Germinal center (tissue), 1 donor: ENCODE results near the gene SSBP2.

Experiments used
- DNase-seq: peaks from one replicate; pipeline ENCODE4 v3.0.0; 2012; ENCODE audit warnings: mixed read lengths, low spot score

Gene SSBP2

DNA sequence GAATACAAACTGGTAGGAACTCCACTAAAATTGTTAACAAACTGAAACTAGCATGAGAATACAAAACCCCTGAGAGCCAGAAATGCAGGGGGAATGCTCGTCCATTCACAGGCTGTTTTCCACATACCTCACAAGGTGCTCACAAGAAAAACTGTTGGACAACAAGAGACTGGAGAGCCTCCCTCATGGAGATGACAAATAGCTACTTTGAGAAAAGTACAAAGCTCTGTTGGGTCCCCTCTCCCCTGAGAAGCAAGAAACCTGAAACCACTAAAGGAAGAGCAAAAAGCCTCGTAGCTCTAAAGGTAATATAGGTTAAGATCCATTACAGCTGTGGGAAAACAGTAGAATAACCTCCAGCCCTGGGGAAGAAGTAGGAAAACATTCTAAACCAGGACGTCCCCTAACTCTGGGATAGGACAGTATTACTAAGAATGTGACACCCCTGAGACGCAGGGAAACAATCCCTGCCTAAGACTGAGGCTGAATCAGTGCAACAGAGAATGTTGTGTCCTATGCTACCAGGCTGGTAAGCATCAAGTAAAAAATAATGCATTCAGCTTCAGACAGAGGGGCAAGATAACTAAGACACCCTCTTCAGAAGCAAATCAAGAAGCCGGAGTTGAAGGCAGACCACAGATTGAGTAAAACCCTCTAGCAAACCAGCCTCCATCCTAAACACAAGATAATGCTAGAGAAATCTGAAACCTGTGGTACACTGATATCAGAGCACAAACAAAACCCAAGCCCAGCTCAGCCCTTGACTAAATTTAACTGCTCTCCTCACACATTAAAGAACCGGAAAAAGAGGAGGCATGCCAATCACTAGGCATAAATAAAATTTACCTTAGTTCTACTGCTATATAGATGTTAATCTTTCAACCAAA, 160.2 kb downstream of the SSBP2 start:
- DNase-seq, result no peak

DNA sequence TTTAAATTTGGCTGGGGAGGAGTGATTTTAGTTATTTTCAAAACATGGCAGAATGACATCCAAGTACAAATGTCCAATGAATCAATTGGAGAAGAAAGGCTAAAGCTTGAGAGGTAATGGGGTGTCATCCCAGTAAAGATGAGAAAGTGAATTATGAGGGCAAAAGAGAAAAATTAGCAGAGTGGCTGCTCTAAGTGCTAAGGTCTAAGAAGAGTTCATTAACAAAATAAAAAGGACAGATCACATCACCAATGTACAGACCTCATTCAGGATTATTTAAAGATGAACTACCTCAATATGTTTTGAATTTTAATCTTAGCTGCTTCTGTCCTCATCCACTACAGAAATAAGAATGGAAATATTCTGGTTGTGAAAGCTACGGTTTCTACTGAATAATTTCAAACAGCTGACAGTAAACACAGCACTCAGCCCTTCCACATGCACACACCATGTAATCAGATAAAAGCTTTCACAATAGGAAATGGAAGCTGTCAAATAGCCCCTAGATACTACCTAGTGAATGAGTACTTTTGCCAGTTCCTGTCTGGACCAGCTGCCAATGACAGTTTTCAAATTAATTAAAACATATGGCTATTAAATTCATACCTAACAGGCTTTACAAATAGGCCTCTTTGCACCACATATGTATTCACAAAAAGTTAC, 171.5 kb downstream of the SSBP2 start:
- DNase-seq, result no peak

DNA sequence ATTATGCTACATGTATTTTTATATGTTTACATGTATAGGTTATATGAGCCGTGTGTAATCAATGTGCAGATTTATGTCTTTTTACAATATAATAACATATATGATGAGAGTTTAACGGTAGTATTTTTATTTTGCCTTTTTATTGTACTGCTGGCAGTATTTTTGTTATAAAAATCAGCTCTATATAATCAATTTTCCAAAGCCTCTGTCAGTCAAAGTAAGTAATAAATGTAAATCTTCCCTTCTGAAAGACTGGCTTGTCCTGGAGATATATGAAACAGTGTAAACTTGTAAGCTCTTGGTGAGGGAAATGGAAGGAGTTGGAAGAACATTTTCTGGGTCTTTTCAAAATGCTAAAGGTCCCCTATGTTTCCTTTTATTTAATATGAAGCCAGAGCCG, 173.8 kb downstream of the SSBP2 start:
- no peak for DNase-seq

DNA sequence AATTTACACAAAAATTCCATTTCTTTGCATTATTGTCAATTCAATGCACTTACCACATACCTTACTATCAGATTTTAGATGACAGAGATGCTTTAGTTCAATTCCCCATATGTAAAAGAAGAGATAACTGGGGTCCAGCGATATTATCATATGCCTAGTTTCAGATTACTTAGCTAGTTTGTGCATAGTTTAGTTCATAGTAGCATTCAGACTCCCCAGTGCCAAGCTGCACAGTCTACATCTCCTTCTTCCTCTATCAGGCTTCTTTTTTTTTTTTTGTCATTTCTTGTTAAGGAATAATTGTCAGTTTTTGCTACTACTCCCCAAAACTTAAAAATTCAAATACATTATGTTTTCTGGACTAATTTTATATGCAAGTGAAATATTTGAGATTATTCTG, 175.0 kb downstream of the SSBP2 start:
- DNase-seq, result no peak

DNA sequence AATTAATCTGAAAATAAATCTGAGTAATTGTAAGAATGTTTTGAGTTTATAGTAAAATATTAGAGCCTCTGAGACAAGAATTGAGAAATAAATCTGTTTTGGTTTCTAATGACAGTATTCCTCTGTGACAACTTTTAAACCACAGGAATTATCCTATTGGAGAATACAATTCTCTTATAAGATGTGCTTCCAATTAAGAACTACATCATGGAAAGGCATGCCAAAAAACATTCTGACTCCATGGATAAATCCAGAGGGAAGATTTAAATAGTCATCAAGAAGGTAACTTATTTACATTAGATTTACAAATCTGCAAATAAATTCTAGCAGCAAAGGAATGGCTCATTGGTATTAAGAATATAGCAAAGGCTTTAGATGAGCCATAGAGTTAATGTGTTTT, 178.7 kb downstream of the SSBP2 start:
- DNase-seq, result no peak

DNA sequence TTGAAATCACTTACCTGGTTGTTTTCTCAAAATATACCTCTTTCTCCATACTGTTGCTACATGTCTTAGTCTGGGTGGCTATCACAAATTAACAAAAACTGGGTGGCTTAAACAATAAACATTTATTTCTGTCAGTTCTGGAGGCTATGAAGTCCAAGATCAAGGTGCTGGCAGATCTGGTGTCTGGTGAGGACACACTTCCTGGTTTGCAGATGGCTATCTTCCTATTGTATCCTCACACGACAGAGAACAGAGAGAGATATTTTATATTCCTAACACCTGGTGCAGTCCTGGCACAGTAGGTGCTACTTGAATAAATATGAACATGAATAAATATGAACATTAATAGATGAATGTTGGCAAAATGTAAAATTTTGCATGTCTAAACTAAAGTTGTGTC, 192.7 kb downstream of the SSBP2 start:
- no peak for DNase-seq

DNA sequence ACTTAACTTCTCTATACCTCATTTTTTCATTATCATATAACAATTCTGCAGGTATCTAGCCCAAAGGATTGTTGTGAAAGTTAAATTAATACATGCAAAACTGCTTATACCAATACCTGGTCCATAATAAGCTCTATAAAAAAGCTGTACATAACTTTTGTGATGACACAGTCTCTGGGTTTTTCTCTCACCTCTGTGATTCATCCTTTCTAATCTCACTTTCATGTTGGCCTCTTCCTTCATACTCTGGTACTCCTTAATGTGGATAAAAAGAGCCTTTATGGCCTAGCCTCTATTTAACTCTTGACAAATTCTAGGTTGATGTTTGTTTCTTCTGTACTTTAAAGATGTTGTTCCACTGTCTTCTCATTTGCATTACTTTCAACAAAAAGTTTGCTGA, 194.1 kb downstream of the SSBP2 start:
- no peak for DNase-seq

DNA sequence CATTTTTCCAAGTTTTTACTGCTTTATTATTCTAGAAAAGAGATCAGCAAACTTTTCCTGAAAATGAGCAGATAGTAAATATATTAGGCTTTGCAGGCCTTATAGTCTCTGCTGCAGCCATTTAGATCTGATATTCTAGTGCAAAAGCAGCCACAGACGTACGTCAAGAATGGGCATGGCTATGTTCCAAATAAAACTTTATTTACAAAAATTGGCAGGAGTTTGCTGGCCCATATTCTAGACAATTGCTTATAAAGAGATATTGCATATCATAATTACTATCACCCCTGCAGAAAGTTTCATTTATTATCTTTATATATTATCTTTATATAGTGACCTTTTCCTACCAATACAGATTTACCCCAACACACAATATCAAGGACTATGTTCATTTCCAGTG, 195.0 kb downstream of the SSBP2 start:
- no peak for DNase-seq

DNA sequence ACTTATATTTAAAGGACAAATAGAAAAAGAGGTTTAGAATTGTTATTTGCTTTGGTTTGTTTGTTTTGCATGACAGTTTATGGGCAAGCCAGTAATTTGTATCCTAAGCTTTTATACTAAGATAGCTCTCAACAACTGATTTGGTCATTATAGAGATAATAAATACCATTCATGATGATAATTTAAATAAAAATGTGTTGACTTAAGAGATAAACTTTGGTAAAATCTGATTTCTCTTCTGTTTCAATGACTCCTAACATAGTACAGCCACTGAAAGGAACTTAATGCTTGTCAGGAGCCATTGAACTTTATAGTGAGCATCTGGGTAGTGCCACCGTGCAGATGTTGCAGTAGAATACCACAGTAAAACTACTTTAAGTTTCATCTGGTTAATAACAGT, 196.2 kb downstream of the SSBP2 start:
- no peak for DNase-seq

DNA sequence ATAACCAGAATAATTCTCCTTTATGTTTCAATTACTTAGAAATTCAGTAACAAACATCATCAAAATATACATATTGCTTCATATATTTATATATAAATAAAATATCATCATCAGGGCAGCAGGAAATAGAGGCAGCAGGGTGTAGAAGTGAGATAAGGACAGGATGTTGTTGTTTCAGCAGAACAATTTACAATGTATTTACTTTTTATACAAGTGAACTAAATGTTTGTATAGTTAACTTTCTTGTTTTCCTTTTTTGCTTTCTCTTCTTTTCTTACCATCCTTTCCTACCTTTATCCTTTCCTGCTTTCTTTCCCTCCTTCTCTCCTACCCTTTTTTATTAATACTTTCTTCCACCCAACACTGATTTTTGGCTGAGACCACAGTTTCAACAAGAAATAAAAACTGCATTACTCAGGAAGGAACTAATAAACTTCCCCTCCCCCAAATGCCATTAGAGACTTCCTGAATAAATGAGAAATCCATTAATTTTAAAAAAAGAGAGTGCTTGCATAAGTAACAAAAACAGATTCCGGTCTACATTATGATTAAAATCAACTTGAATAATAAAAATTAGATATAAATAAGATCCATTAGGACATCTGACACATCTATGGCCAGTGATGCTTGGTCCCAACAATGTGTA, 197.2 kb downstream of the SSBP2 start:
- DNase-seq, result no peak

DNA sequence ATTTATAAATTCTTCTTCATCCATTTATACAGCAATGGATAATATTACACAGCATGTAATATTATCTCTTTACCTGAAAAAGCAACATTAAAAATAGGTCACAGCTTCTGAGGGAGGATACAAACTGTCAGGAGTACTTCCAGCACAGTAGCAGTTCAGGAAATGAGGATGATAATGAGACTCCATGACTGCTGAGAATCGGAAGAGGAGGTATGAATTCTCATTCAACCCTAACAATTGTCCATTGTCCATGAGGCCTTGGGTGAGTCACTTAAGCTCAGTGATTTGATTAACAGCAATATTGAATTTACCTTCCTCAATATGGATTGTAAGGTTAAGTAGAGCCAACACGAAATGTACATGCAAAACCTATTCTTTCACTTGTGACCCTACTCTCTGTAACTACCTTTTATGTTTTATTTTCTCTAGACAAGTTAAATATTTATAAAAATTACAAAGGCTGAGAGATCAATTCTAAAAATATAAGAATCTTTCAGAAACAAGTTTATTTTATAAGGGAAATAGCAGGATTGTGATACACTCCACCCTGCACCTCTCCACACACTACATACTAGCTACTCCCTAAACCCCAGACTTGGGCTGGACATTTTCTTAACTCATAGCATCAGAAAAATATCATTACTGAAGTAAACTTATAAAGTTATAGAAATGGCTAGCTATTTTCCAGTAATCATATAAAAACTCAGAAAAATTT, 197.9 kb downstream of the SSBP2 start:
- DNase-seq, result no peak

DNA sequence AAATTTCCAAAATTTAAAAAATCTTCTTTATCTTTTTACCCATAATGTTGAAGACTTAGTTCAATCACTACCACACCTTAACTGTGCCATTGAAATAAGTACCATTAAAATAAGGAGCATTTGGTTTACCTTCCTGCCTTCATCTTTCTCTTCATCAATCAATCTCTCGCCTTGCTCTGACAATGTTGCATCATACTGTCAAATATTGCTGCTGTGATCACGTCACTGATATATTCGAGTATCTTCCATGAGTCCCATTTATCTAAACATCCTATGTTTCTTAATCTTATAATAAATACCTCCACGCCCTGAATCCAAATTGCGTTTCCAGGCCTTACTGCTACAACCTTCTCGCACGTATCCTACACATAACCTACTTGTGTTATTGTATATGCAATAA, 201.8 kb downstream of the SSBP2 start:
- DNase-seq, result no peak

DNA sequence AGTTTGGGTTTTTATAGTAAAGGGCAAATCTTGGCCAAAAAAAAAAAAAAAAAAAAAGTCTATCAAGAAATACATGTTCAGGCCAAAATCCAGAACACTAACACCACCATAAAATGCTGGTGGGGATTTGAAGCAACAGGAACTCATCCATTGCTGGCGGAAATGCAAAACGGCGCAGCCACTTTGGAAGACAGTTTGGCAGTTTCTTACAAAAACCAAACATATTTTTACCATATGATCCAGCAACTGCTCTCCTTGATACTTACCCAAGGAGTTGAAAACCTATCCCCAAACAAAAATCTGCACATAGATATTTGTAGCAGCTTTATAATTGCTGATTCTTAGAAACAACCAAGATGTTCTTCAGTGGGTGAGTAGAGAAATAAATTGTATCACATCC, 203.9 kb downstream of the SSBP2 start:
- no peak for DNase-seq

DNA sequence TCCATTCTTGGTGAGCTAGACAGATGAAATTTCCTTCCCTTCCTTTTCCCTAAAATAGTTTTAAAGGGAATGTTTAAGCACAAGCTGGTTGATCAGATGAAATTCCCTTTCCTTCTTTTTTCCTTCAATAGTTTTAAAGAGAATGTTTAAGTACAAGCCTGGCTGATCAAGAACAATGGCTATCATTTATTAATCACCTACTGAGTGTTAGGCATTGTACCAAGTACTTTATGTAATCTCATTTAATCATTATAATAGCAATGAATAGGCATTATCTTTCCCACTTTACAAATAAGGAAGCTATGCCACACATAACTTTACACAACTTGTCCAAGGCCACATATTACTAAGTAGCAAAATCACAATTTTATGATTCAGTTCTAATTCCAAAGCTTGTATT, 205.0 kb downstream of the SSBP2 start:
- DNase-seq, result no peak

DNA sequence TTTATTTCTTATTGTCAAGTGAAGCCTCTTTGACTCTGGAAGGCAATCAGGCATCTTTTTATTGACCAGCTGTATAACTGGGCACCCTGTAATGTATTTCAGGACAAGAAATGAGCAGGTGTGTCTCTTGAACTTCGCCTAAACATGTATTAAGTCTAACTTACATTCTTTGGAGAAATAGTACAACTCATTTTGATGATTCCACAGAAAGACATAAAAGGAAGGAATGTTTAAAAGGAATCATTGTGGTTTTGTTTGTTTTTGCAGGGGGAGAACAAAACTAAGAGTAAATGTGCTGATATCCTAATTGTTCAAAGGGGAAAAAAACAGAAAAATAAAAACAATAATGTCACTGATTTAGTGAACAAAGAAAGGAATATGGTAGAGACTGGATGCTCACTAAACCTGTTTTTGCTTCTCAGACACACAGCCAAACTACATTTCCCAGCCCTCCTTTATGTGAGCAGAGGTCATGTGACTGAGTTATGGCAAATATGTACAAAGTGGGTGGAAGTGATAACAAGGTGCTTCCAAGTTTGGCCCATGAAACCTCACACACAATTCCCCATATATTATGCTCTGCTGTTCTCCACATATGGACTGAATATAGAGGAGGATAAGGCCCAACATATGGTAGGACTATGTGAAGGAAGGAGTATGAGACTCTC, 206.4 kb downstream of the SSBP2 start:
- DNase-seq, result no peak

DNA sequence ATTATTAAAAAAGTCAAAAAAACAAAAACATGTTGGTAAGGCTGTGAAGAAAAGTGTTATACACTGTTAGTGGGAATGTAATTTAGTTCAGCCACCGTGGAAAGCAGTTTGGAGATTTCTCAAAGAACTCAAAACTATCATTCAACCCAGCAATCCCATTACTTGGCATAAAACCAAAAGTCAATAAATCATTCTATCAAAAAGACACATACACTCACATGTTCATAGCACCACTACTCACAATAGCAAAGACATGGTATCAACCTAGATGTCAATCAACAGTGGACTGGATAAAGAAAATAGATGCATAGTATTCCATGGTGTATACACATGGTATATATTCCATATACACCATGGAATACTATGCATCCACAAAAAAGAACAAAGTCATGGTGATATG, 208.7 kb downstream of the SSBP2 start:
- DNase-seq, result no peak

DNA sequence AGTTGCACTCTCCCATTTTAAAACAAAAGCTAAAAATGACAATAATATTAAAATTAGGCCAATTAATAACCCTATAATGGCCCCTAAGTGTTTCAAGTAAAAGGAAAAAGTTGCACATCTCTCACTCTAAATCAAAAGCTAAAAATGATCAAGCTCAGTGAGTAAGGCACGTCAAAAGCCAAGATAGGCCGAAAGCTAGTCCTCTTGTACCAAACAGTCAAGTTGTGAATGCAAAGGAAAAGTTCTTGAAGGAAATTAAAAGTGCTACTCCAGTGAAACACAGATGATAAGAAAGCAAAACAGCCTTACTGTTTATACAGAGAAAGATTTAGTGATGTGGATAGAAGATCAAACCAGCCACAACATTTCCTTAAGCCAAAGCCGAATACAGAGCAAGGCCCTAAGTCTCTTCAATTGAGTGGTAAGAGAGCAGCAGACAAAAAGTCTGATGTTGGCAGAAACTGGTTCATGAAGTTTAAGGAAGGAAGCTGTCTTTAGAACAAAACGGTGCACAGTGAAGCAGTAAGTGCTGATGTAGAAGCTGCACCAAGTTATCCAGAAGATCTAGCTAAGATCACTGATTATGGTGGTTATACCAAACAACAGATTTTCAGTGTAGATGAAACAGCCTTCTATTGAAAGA, 212.9 kb downstream of the SSBP2 start:
- DNase-seq, result no peak

DNA sequence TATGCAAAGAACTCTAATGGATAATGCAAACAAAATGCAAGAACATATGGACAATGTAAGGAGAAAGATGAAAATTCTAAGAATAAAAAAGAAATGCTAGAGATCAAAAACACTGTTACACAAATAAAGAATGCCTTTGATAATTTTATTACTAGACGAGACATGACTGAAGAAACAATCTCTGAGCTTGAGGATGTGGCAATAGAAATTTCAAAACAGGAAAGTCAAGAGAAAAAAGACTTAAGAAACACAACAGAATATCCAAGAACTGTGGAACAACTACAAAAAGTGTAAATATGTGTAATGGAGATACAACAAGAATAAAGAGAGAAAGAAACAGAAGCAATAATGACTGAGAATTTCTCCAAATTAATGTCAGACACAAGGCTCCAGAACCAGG, 216.5 kb downstream of the SSBP2 start:
- DNase-seq, result no peak

DNA sequence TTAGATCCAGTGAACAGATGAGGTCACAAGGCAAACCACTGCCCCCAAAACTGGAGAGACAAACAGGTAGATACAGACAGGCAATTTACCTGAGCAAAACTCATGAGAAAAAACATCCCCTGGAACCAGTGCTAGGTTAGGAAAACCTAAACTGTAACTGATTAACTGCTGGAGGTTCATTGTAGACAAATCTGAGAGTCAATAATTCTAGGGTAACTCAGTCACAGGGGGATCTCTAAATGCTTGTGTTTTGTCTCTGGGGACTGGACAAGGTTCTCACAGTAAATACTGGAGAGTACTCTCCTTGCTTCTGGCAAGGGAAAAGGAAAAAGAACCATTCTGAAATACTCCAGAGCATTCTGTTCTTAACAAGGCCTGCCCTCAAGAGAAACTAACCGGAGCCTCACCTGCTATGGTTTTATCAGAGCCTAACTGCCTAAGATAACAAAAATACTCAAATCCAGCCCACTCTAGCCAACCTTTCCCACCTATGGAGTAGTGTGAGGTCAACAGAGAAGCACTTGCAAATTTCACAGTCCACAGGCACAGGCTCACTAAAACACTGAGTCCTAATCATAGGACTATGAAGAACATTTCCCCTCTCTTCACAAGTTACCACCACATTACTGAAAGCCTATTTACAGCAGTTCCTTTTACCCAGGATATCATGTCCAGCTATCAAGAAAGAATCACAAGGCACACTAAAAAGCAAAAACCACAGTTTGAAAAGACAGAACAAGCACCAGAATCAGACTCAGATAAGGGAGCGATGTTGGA, 217.1 kb downstream of the SSBP2 start:
- no peak for DNase-seq

DNA sequence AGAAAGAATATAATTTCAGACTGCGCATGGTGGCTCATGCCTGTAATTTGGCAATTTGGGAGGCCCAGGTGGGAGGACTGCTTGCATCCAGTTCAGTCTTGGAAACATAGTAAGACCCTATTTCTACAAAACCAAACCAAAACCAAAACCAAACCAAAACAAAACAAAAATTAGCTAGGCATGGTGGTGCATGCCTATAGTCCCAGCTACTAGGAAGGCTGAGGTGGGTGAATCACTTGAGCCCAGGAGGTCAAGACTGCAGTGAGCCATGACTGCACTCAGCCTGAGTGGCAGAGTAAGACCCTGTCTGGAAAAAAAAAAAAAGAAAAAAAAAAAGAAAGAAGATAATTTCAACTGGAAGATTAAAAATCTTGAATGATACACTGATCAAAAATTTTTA, 220.0 kb downstream of the SSBP2 start:
- DNase-seq, result no peak

DNA sequence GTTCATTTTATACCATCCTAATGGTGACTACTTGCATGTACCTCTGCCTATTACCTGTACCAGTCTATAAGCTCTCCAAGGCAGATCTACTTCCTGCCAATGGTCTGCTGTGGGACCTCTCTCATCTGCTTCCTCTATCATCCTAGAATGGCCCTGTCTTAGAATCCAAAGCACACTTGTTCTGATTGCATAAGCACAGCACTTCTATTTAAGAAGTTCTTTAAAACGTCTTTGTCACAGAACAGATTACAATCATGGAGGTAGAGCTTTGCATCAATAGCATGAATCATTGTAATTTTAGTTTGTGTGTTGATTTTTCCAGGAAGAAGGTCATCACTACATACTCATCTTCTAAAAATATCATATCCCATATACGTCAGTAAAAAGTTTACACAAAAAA, 225.2 kb downstream of the SSBP2 start:
- DNase-seq, result no peak
